Measurements from ENCODE around the gene BEST1. TPM values are rescaled to one million over a fixed set of nuclear protein-coding genes. Genes with fewer than 3 reads are reported as not detected.

BEST1 gene
- total and polyA plus RNA-seq, 2 of the 13 experiments (the other 11 are each of a cell fraction or from before 2014, with no cell fraction given): 0.09 to 0.65 TPM

DNA sequence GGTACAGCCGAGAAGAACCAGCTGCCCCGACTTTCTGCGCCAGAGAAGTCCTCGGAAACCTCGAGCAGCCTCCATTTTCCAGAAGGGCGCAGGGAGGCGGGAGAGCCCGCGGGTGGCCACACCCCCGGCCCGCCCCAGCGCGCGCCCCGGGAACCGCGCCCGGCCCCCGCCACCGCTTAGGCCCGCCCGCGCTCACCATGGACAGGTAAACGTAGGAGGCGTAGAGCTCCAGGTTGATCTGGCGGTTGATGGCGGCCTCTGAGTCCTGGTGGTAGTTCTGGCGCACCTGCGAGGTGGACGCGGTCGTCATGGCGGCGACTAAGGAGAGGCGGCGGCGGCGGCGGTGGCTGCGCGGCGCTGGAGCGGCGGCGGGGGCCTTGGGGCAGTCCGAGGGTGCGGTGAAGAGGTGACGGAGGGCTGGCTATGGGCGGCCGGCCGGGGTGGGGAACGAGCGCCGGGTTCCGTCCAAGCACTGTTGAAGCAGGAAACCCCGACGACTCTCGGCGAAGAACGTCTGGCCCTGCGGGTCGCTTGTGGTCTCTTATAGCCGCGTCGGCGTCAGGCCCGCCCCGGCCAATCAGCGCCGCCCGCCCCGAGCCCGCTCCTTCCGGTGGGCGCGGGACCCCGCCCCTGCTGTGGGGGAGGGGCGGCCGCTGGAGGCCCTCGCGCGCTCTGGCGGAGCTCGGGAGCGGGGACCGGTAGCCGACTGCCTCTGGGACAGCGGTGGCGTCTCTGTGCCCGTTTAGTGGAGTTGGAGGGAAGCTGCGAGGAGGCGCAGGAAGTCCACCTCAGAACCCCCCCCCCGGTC, 17.2 kb downstream of the BEST1 start, which contains the start of gene FTH1 (continued):
- TF ChIP-seq SYNCRIP (IDR thresholded peaks at IDR 0.05; ENCODE audit: insufficient read depth, low read depth, low read length) (no peak), ZNF20 (CRISPR knock-in tag; IDR thresholded peaks at IDR 0.05) (no peak), ZNF616 (CRISPR knock-in tag; IDR thresholded peaks at IDR 0.05; ENCODE audit: low read depth) (no peak), DMTF1 (CRISPR knock-in tag; IDR thresholded peaks at IDR 0.05) (no peak), NFATC3 (CRISPR knock-in tag; IDR thresholded peaks at IDR 0.05) (no peak), ZNF232 (CRISPR knock-in tag; IDR thresholded peaks at IDR 0.05; ENCODE audit: borderline replicate concordance) (no peak; the same call in 1 of the 2 replicates), TCF7L2 (IDR thresholded peaks at IDR 0.05; ENCODE audit: low read depth, low read length) (no peak), CCDC6 (CRISPR knock-in tag; IDR thresholded peaks at IDR 0.05) (no peak), YEATS2 (CRISPR knock-in tag; IDR thresholded peaks at IDR 0.05; ENCODE audit: borderline replicate concordance) (no peak), ZBTB8A (CRISPR knock-in tag; IDR thresholded peaks at IDR 0.05; ENCODE audit: borderline replicate concordance, low read depth) (no peak), KLF16 (CRISPR knock-in tag; IDR thresholded peaks at IDR 0.05) (0 out of 4 replicates have a peak, but pooled peaks of 1 of the 2 experiments have one; percentile 20), ZNF382 (CRISPR knock-in tag; IDR thresholded peaks at IDR 0.05; ENCODE audit: borderline replicate concordance) (no peak), ZBTB39 (CRISPR knock-in tag; IDR thresholded peaks at IDR 0.05) (no peak), ZMYM2 (CRISPR knock-in tag; IDR thresholded peaks at IDR 0.05) (no peak)
- TF ChIP-seq, protein P1, sequence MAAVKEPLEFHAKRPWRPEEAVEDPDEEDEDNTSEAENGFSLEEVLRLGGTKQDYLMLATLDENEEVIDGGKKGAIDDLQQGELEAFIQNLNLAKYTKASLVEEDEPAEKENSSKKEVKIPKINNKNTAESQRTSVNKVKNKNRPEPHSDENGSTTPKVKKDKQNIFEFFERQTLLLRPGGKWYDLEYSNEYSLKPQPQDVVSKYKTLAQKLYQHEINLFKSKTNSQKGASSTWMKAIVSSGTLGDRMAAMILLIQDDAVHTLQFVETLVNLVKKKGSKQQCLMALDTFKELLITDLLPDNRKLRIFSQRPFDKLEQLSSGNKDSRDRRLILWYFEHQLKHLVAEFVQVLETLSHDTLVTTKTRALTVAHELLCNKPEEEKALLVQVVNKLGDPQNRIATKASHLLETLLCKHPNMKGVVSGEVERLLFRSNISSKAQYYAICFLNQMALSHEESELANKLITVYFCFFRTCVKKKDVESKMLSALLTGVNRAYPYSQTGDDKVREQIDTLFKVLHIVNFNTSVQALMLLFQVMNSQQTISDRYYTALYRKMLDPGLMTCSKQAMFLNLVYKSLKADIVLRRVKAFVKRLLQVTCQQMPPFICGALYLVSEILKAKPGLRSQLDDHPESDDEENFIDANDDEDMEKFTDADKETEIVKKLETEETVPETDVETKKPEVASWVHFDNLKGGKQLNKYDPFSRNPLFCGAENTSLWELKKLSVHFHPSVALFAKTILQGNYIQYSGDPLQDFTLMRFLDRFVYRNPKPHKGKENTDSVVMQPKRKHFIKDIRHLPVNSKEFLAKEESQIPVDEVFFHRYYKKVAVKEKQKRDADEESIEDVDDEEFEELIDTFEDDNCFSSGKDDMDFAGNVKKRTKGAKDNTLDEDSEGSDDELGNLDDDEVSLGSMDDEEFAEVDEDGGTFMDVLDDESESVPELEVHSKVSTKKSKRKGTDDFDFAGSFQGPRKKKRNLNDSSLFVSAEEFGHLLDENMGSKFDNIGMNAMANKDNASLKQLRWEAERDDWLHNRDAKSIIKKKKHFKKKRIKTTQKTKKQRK (IDR thresholded peaks at IDR 0.05; ENCODE audit: low read length): no peak
- TF ChIP-seq, protein P2, sequence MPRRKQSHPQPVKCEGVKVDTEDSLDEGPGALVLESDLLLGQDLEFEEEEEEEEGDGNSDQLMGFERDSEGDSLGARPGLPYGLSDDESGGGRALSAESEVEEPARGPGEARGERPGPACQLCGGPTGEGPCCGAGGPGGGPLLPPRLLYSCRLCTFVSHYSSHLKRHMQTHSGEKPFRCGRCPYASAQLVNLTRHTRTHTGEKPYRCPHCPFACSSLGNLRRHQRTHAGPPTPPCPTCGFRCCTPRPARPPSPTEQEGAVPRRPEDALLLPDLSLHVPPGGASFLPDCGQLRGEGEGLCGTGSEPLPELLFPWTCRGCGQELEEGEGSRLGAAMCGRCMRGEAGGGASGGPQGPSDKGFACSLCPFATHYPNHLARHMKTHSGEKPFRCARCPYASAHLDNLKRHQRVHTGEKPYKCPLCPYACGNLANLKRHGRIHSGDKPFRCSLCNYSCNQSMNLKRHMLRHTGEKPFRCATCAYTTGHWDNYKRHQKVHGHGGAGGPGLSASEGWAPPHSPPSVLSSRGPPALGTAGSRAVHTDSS (CRISPR knock-in tag; conservative IDR thresholded peaks at IDR 0.05): 0 out of 2 replicates have a peak, but pooled peaks have one; percentile 45
- TF ChIP-seq, protein P3, sequence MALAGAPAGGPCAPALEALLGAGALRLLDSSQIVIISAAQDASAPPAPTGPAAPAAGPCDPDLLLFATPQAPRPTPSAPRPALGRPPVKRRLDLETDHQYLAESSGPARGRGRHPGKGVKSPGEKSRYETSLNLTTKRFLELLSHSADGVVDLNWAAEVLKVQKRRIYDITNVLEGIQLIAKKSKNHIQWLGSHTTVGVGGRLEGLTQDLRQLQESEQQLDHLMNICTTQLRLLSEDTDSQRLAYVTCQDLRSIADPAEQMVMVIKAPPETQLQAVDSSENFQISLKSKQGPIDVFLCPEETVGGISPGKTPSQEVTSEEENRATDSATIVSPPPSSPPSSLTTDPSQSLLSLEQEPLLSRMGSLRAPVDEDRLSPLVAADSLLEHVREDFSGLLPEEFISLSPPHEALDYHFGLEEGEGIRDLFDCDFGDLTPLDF (CRISPR knock-in tag; IDR thresholded peaks at IDR 0.05): no peak; the same call in 1 of the 2 replicates
